ENCODE data around the gene KRTAP25-1.

KRTAP25-1 gene, protein sequence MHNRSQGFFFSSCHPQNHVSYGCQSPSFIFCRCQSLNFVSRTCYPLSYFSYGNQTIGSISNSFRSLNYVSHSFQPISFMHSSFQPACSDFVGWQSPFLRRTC

DNA sequence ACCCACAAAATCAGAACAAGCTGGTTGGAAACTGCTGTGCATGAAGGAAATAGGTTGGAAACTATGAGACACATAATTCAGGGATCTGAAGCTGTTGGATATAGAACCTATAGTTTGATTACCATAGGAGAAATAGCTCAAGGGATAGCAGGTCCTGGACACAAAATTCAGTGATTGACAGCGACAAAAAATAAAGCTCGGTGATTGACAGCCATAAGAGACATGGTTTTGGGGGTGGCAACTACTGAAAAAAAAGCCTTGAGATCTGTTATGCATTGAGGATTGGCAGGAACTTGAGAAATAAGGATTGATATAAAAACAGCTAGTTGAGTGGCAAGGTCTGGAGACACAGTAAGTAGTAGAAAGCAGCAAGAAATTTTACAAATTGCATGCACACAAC lies at the start of gene KRTAP25-1:
TSS of gene KRTAP25-1 (minus strand) at position 300 of the 400 bp plus-strand sequence. CDS start at position 276, 24 bp downstream.
- TF ChIP-seq GATA3 (IDR thresholded peaks at IDR 0.05; ENCODE audit: low read depth, low read length) = no peak
- no peak for TF ChIP-seq GATA2 (IDR thresholded peaks at IDR 0.05; ENCODE audit: low read depth, low read length)

DNA sequence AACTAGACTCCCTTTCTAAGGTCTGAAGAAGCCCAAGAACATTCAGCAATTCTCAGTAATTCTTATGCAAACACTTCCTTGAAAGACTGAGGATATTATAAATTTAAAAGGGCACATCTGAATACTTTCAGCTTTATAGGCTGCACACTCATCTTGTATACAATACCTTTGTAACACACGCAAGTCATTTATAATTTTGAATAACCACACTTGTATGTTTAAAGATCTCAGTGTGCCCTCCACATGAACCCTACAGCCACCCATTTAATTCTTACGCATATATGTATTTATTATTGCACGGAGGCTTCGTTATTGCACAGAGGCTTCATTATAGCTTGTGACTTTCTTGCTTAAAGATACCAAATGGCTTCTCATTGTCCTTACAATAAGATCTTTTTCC lies 49.4 kb upstream of the KRTAP25-1 start:
- TF ChIP-seq GATA2 (IDR thresholded peaks at IDR 0.05; ENCODE audit: low read depth, low read length) = no peak
- no peak for TF ChIP-seq GATA3 (IDR thresholded peaks at IDR 0.05; ENCODE audit: low read depth, low read length)

DNA sequence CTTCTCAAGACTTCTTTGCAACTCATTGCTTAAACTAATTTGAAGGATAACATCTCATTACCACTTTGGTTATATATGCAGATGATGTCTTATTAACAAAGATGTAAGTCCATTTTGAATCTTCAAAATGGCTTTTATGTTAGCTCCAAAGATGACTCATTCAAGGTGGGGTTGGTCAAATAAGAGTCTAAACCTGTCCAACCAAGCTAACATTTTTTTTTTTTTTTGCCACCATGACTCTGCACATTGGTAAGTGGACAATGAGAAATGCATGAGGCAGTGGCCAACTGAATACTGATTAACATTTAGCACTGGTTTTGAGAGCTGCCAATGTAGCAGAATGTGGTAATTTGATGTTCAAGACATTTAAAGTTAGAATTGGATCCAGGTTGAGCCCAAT lies 48.5 kb upstream of the KRTAP25-1 start:
- TF ChIP-seq GATA2 (IDR thresholded peaks at IDR 0.05; ENCODE audit: low read depth, low read length) = no peak

DNA sequence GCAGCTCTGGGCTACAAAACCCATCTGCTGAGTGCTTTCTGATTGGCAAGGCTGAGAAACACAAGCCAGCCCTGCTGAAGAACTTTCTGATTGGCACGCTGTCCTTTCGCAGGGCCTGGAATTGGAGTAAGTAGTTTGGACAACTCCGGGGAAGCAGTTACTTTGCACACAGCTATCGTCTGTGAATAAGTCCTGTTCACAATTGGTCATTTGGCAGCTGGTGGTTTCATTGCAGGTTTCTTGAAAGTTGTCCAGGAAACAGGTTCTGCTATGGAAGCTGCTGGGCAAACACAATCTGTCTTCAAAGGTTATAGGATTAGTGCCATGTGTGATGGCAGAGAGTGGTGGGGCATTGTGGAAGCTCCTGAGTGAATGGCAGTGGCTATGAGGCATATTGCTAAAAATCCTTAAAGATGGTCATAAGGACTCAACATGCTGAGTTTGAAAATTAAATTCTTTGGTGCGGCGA lies 48.0 kb upstream of the KRTAP25-1 start, which contains the start of gene KRTAP27-1:
TSS of gene KRTAP27-1 (minus strand) at position 419 of the 469 bp plus-strand sequence. CDS start at position 393, 26 bp downstream.
- TF ChIP-seq GATA3 (IDR thresholded peaks at IDR 0.05; ENCODE audit: low read depth, low read length) (no peak), GATA2 (IDR thresholded peaks at IDR 0.05; ENCODE audit: low read depth, low read length) (no peak)

DNA sequence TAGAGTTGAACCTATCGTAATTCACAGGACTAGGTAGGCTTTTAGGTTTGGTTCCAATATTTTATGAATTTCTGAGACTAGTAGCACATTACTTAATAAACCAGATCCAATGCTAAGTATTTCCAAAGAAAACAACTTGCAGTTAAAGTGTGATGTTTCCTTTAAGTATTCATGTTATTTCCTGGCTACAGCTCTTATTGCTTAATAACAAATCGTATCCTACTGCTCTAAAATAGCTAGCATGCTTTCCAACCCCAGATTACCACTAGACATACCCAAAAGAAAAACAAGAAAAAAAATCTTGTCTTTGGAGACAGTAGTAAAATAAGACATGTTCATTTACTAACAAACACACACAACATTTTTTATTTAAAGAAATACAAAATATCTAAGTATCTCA lies 47.3 kb upstream of the KRTAP25-1 start:
- no peak for TF ChIP-seq GATA2 (IDR thresholded peaks at IDR 0.05; ENCODE audit: low read depth, low read length)
- TF ChIP-seq GATA3 (IDR thresholded peaks at IDR 0.05; ENCODE audit: low read depth, low read length) = no peak

DNA sequence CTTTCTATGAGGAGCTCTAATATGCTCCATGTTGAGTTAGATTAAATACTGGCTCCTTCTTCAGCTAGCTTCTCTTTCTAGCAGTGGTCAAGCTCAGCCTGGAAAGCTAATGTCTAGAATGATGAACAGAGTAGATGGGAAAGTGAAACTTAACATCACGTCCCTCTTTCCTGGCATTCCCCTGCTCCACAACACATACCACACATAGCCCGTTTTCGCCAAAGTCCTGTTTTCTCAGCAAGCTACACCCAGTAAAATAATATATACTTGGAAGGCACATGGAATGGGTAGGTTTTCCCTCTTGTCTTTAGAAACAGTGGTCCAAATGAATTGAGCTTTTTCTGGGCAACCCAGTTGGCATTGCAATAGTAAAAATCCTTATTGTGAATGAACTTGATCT lies 44.4 kb upstream of the KRTAP25-1 start:
- TF ChIP-seq GATA2 (IDR thresholded peaks at IDR 0.05; ENCODE audit: low read depth, low read length) = no peak
- no peak for TF ChIP-seq GATA3 (IDR thresholded peaks at IDR 0.05; ENCODE audit: low read depth, low read length)

DNA sequence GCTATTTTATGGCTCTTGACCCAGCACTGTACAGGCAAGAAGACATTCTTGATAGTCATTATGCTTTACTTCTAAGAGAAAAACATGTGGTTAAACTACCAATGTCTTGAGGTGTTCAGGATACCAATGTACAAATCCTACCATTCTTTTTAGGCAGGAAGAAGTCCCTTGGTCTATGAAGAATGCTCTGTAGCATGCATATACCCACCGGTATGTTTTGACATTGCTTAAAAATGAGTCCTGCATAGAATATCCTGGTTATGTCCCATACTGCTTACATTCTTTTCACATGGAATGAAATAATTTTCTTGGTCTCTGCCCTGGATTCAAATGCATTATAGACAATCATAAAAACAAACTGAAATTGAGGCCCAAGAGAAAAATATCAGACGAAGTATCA lies 43.4 kb upstream of the KRTAP25-1 start:
- TF ChIP-seq GATA3 (IDR thresholded peaks at IDR 0.05; ENCODE audit: low read depth, low read length) = no peak
- TF ChIP-seq GATA2 (IDR thresholded peaks at IDR 0.05; ENCODE audit: low read depth, low read length) = no peak

DNA sequence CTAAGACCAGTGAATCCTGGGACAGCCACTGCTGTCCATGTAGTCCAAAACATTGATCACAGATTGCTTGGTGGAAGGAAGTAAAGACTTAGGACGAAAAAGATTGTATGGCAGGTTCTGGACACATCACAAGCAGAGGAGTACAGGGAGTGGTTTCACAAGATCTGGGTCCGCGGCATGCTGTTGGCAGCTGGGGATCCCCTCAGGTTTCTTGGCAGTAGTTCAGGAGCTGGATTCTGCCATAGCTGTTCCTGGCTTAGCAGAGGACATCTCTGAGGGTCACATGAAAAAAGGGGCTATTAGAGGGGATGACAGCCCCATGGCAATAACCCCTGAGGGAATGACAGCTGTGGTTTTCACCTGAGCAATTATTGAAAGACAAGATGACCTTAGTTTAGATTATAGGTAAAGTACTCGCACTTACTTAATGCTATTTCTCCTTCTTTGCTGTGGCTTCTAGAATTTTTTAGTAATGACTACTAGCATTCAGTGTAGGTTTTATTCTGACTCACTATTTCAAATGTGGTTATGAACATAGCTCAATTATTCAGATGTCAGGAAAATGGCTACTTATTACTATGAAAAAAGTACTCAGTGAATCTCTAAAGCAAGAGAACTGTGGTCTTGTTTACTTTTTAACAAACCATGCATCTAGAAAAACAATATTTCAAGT lies 40.0 kb upstream of the KRTAP25-1 start:
- no peak for TF ChIP-seq GATA2 (IDR thresholded peaks at IDR 0.05; ENCODE audit: low read depth, low read length)
- TF ChIP-seq GATA3 (IDR thresholded peaks at IDR 0.05; ENCODE audit: low read depth, low read length) = no peak

DNA sequence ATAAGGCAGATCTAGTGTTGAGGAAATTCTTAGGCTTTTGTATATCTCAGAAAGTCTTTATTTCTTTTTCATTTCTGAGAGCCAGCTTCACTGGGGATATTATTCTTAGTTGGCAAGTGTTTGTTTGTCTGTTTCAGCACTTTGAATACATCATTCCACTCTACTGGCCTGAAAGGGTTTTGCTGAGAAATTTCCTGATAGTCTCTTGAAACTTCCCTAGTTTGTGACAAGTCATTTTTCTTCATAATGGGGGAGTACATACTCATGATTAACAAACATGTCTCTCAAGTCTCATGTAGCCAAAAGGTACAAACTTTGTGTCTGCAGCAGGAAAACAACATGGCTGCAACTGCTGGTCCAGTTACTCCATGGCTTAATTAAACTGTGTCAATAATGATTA lies 37.1 kb upstream of the KRTAP25-1 start:
- TF ChIP-seq GATA2 (IDR thresholded peaks at IDR 0.05; ENCODE audit: low read depth, low read length) (no peak), GATA3 (IDR thresholded peaks at IDR 0.05; ENCODE audit: low read depth, low read length) (no peak)

DNA sequence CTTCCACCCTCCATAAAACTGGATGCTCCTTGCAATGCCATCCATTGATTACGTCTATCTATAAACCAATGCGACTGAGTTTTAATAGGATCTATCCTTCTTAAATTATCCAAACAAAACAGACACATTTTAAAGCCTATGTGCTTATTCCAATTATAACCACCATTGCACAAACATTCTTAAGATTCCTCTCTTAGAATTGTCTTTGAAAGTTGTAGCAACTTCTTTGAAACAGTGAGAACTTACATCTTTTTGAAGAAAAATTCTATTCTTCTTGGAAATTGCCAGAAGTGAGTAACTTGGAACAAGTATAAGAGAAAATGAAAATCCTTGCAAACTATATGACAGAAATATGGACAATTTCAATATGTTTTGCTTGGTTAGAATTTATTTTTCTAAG lies 30.9 kb upstream of the KRTAP25-1 start, which contains the start of gene KRTAP26-1:
TSS of gene KRTAP26-1 (minus strand) at position 101 of the 400 bp plus-strand sequence. CDS start 280 bp downstream, outside the sequence.
- TF ChIP-seq GATA3 (IDR thresholded peaks at IDR 0.05; ENCODE audit: low read depth, low read length) (no peak), GATA2 (IDR thresholded peaks at IDR 0.05; ENCODE audit: low read depth, low read length) (no peak)

DNA sequence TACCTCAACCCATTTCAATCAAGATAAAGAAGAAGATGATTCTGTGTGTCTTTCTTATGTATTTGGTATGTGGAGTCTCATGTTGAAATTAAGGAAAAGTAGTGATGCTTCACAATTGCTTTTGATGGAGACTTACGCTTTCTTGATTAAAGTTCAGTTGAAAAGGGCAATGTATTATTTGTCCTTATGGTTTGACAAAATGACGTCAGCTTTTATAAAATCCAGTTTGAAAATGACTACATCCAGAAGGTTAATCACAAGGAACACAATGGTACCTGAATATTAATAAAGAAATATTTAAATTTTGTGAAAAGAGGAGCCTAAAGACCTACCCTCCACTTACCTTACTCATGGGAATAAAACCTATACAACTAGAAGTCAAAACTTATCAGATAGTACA lies 26.4 kb upstream of the KRTAP25-1 start:
- TF ChIP-seq GATA2 (IDR thresholded peaks at IDR 0.05; ENCODE audit: low read depth, low read length) = no peak
- TF ChIP-seq GATA3 (IDR thresholded peaks at IDR 0.05; ENCODE audit: low read depth, low read length) = no peak

DNA sequence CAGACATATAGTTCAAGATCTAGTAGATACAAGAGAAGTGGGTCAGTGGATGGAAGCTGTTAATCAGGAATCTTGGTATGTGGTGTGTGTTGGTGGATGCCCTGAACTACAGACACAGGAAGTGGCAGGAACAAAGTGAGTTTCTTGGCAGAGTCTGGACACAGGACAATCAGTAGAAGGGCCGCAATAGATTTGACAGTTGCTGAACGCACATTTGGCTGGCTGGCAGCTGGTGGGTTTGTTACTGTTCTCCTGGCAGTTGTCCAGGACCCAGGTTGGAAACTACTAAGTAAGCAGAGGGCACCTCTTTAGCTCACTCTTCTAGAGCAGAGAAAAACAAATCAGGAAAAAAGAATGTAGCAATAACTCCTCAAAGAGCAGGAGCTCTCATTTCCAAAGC lies 17.6 kb upstream of the KRTAP25-1 start:
- TF ChIP-seq GATA3 (IDR thresholded peaks at IDR 0.05; ENCODE audit: low read depth, low read length) = no peak
- TF ChIP-seq GATA2 (IDR thresholded peaks at IDR 0.05; ENCODE audit: low read depth, low read length) = no peak

DNA sequence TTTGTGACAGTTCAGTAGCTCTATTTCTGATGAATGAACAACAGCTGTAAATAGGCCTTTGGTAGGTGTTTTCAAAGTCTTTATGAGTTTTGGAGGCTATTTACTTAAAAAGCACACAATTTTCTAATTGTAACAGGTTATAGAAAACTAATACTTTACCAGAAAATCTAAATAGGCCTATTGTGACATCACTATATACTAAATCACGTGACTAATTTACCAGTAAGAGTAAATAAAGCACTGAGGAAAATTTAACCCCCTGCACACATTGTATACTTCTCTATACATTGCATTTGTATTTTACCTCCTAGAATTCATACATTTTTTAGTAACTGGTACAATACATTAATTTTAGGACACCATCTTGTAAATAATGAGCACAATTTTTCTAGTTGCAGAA lies 15.8 kb upstream of the KRTAP25-1 start:
- TF ChIP-seq GATA3 (IDR thresholded peaks at IDR 0.05; ENCODE audit: low read depth, low read length) (no peak), GATA2 (IDR thresholded peaks at IDR 0.05; ENCODE audit: low read depth, low read length) (no peak)

DNA sequence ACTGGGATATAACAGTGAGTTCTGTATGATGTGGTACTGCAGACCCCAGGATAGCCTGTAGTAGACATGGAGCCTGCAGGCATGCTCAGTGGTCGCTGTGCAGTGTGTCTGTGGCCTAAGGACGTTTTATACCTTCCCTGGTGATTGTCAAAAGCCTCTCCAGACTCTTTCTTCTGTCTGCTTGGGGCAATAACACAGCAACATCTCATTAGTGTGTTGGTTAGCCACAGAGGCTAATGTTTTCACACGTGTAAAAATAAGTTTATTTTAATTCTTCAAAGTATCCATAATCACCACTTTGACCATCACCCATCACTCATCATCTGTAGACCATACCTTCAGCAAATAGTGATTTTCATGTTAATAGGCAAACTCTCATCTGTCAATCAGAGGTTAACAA lies 6.5 kb downstream of the KRTAP25-1 start, which contains the start of gene KRTAP24-1:
TSS of gene KRTAP24-1 (minus strand) at position 101 of the 400 bp plus-strand sequence. CDS start at position 83, 18 bp downstream.
- TF ChIP-seq GATA2 (IDR thresholded peaks at IDR 0.05; ENCODE audit: low read depth, low read length) (no peak), GATA3 (IDR thresholded peaks at IDR 0.05; ENCODE audit: low read depth, low read length) (no peak)

DNA sequence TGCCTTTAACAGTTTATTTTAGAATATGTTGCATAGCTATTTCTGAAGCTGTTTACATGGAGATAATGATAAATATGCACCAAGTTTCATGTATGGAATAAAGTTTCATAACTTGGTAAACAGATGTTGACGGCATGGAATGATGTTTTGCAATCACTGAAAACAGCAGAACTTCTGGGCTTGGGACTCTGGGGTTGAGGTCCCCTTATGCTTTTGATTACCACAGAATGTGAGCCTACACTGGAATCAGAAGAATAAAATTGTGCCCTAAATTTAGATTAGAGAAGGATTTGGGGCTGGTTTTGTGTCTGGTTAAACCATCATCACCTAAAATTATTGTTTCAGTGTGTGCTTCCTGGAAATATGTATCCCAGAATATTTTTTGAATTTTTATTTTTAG lies 17.7 kb downstream of the KRTAP25-1 start:
- TF ChIP-seq GATA2 (IDR thresholded peaks at IDR 0.05; ENCODE audit: low read depth, low read length) (no peak), GATA3 (IDR thresholded peaks at IDR 0.05; ENCODE audit: low read depth, low read length) (no peak)

Measured in SH-SY5Y (cell line).